Chondrocyte (in vitro differentiated cells): Measurements from ENCODE around the gene DIPK1B. TPM values are rescaled to one million over a fixed set of nuclear protein-coding genes. Genes with fewer than 3 reads are reported as not detected.
A peak's percentile ranks its signal among the peaks of the same experiment; 100 is the strongest.

ENCODE experiments used
- DNase-seq: peaks from one replicate; pipeline ENCODE4 v3.0.0; 2021; ENCODE audit warnings: mixed read lengths, low spot score
- H3K27ac Mint-ChIP-seq: one replicate; pipeline ENCODE4 v1.8.0; 2021; ENCODE audit warnings: mild to moderate bottlenecking, moderate library complexity, mixed read lengths; ENCODE audit not compliant: unreplicated experiment
- H3K27me3 Mint-ChIP-seq: 2 replicates; pipeline ENCODE4 v1.8.0; 2021; ENCODE audit warnings: low read depth, mixed read lengths
- H3K36me3 Mint-ChIP-seq: 2 replicates; pipeline ENCODE4 v1.8.0; 2021; ENCODE audit warnings: low read depth, mixed read lengths
- H3K4me1 Mint-ChIP-seq: 2 replicates; pipeline ENCODE4 v1.8.0; 2021; ENCODE audit warnings: low read depth, mild to moderate bottlenecking, mixed read lengths
- H3K4me3 Mint-ChIP-seq: one replicate; pipeline ENCODE4 v1.8.0; 2021; ENCODE audit warnings: mild to moderate bottlenecking, moderate library complexity, mixed read lengths; ENCODE audit not compliant: unreplicated experiment
- H3K9me3 Mint-ChIP-seq: 2 replicates; pipeline ENCODE4 v1.8.0; 2021; ENCODE audit warnings: low read depth, mixed read lengths
- CTCF ChIP-seq: fragments of 200-600 bp; sonication (generic); IDR thresholded peaks from 2 replicates; pipeline ENCODE4 v1.5.0; 2021; ENCODE audit warnings: antibody characterized with exemption, mild to moderate bottlenecking, moderate library complexity
- total RNA-seq: library from RNA; stranded (reverse); gene quantifications from 3 replicates; pipeline ENCODE4 v1.2.1, GENCODE V29; 2021

The DIPK1B gene
- total RNA-seq, 1 donor from 2014 or later = 9.2 TPM

GRCh38 chr9:136668983-136669790 lies 43.2 kb upstream of the DIPK1B start:
- Mint-ChIP-seq H3K9me3 (no peaks in the 10 kb centered on the region), H3K27ac (no peak overlapping the region), H3K4me3 (no peak overlapping the region), H3K27me3 (no peaks in the 10 kb centered on the region), H3K4me1 (peaks cover 7% of the 10 kb centered on the region), H3K36me3 (no peaks in the 10 kb centered on the region)
- no peak for TF ChIP-seq CTCF
- DNase-seq = no peak

GRCh38 chr9:136669791-136670464 lies 42.4 kb upstream of the DIPK1B start:
- no peak overlapping the region for H3K4me3 Mint-ChIP-seq
- no peaks in the 10 kb centered on the region for H3K36me3 Mint-ChIP-seq
- no peak overlapping the region for H3K27ac Mint-ChIP-seq

GRCh38 chr9:136670576-136671253 lies 41.7 kb upstream of the DIPK1B start:
- no peaks in the 10 kb centered on the region for H3K27me3 Mint-ChIP-seq
- no peak overlapping the region for H3K27ac Mint-ChIP-seq
- H3K4me3 Mint-ChIP-seq = no peak overlapping the region
- no peak for DNase-seq
- no peaks in the 10 kb centered on the region for H3K9me3 Mint-ChIP-seq
- H3K4me1 Mint-ChIP-seq = peaks cover 5% of the 10 kb centered on the region
- no peaks in the 10 kb centered on the region for H3K36me3 Mint-ChIP-seq
- TF ChIP-seq CTCF = no peak

More at GRCh38 chr9:136669791-136670464, 42.4 kb upstream of the DIPK1B start:
- Mint-ChIP-seq H3K9me3 (no peaks in the 10 kb centered on the region), H3K4me1 (peaks cover 7% of the 10 kb centered on the region), H3K27me3 (no peaks in the 10 kb centered on the region)
- DNase-seq = no peak
- no peak for TF ChIP-seq CTCF

- peaks cover 5% of the 10 kb centered on the region for H3K4me1 Mint-ChIP-seq
- no peak overlapping the region for H3K27ac Mint-ChIP-seq
- H3K36me3 Mint-ChIP-seq = no peaks in the 10 kb centered on the region
- H3K9me3 Mint-ChIP-seq = no peaks in the 10 kb centered on the region
- no peak for DNase-seq
- no peak for TF ChIP-seq CTCF
- H3K27me3 Mint-ChIP-seq = no peaks in the 10 kb centered on the region
- no peak overlapping the region for H3K4me3 Mint-ChIP-seq
Observed at GRCh38 chr9:136671254-136671614, 41.1 kb upstream of the DIPK1B start.

GRCh38 chr9:136671646-136672430 lies 40.5 kb upstream of the DIPK1B start:
- Mint-ChIP-seq H3K9me3 (no peaks in the 10 kb centered on the region), H3K4me1 (no peaks in the 10 kb centered on the region), H3K27ac (no peak overlapping the region), H3K4me3 (no peak overlapping the region), H3K36me3 (peaks cover under 1% of the 10 kb centered on the region), H3K27me3 (no peaks in the 10 kb centered on the region)
- peak; percentile 85 for TF ChIP-seq CTCF
- no peak for DNase-seq
